ENCODE measurements around the gene PSMD2. TPM values are rescaled to one million over a fixed set of nuclear protein-coding genes. Genes with fewer than 3 reads are reported as not detected.

The PSMD2 gene
- total RNA-seq, 4 donors from 2014 or later = 136 to 320 (median 244) TPM

GRCh38 chr3:184347321-184348056, 48.4 kb downstream of the PSMD2 start:
- no peaks in the 10 kb centered on the region for H3K9me3 ChIP-seq
- peaks cover 12 to 16% of the 10 kb centered on the region in 2 donors for H3K4me1 ChIP-seq
- H3K27me3 ChIP-seq = no peaks in the 10 kb centered on the region
- no peak for TF ChIP-seq POLR2A (IDR thresholded peaks at IDR 0.05)
- TF ChIP-seq CTCF (IDR thresholded peaks at IDR 0.05) = no peak
- 65 to 69% methylated on average over 8 to 12 of the region's 12 CpGs for WGBS, 2 donors
- H3K4me3 ChIP-seq (replicated peaks in 1 of 3) = no peak overlapping the region
- peak; percentile 12 to 15 for DNase-seq
- intact Hi-C loops (cut with DNase I) = no loop called here
- peak overlapping the region in 2 of 3 donors; percentile 14 to 33 for H3K27ac ChIP-seq
- H3K36me3 ChIP-seq = peaks cover 4 to 14% of the 10 kb centered on the region in 2 donors

GRCh38 chr3:184348057-184348382, 49.0 kb downstream of the PSMD2 start:
- intact Hi-C loops (cut with DNase I) = no loop called here
- H3K27ac ChIP-seq = peak overlapping the region in 2 of 3 donors; percentile 14 to 33
- no peaks in the 10 kb centered on the region for H3K9me3 ChIP-seq
- TF ChIP-seq CTCF (IDR thresholded peaks at IDR 0.05) (no peak), POLR2A (IDR thresholded peaks at IDR 0.05) (no peak)
- peaks cover 12 to 16% of the 10 kb centered on the region in 2 donors for H3K4me1 ChIP-seq
- WGBS, 2 donors = 70 to 87% methylated on average over 4 of the region's 4 CpGs
- DNase-seq = peak; percentile 27 to 32
- no peaks in the 10 kb centered on the region for H3K27me3 ChIP-seq
- no peak overlapping the region for H3K4me3 ChIP-seq (replicated peaks in 1 of 3)
- H3K36me3 ChIP-seq = peaks cover 0 to 9% of the 10 kb centered on the region in 2 donors

GRCh38 chr3:184349563-184350470, 50.8 kb downstream of the PSMD2 start:
- no peaks in the 10 kb centered on the region for H3K36me3 ChIP-seq
- 86 to 87% methylated on average over 10 of the region's 10 CpGs for WGBS, 2 donors
- no peak overlapping the region for H3K4me3 ChIP-seq (replicated peaks in 1 of 3)
- no peak for DNase-seq
- no peaks in the 10 kb centered on the region for H3K9me3 ChIP-seq
- H3K27ac ChIP-seq = no peak overlapping the region
- H3K4me1 ChIP-seq = peaks cover 12 to 16% of the 10 kb centered on the region in 2 donors
- intact Hi-C loops (cut with DNase I) = no loop called here
- no peaks in the 10 kb centered on the region for H3K27me3 ChIP-seq
- no peak for TF ChIP-seq POLR2A (IDR thresholded peaks at IDR 0.05)

GRCh38 chr3:184350618-184351017, 51.6 kb downstream of the PSMD2 start:
- Histone ChIP-seq H3K4me1 (peaks cover 5 to 8% of the 10 kb centered on the region in 2 donors), H3K9me3 (no peaks in the 10 kb centered on the region)
- intact Hi-C loops (cut with DNase I) = no loop called here

More at GRCh38 chr3:184350618-184351017, 51.6 kb downstream of the PSMD2 start:
- Histone ChIP-seq H3K36me3 (no peaks in the 10 kb centered on the region), H3K4me3 (replicated peaks in 1 of 3) (no peak overlapping the region), H3K27ac (no peak overlapping the region), H3K27me3 (no peaks in the 10 kb centered on the region)
- DNase-seq = no peak
- TF ChIP-seq POLR2A (IDR thresholded peaks at IDR 0.05) (no peak), CTCF (IDR thresholded peaks at IDR 0.05) (no peak)
- WGBS, 2 donors = 98 to 99% methylated on average over 6 of the region's 6 CpGs

Data from thyroid gland (tissue), 4 donors.